SK-N-SH (cell line): ENCODE data around the gene KCNC3. TPM values are rescaled to one million over a fixed set of nuclear protein-coding genes. Genes with fewer than 3 reads are reported as not detected.
A peak's percentile ranks its signal among the peaks of the same experiment; 100 is the strongest.

Experiments
- CTCF ChIA-PET: fragments of 300-600, 350-600 bp; formaldehyde crosslinking; extraction: SDS; loops from one replicate; lab custom pipeline; 2021; lab: Yijun Ruan, JAX
- POLR2A ChIA-PET: fragments of 350-600 bp; sonication (Branson Sonifier 250); formaldehyde crosslinking; extraction: SDS; loops from one replicate; lab custom pipeline; 2020; ENCODE audit warnings: antibody characterized with exemption, inconsistent platforms; lab: Yijun Ruan, JAX
- DNase-seq: peaks from one replicate; pipeline ENCODE4 v3.0.0; 2012
- H2AFZ ChIP-seq: fragments of 200-600 bp; sonication (generic); 2 replicates; pipeline ENCODE4 v1.8.1; 2016; ENCODE audit warnings: antibody characterized with exemption, mild to moderate bottlenecking, low read depth
- H3F3A ChIP-seq: fragments of 200-600 bp; sonication (generic); replicated peaks from 2 replicates; pipeline ENCODE3; 2016; ENCODE audit warnings: antibody characterized with exemption, mild to moderate bottlenecking; ENCODE audit not compliant: insufficient read depth
- H3K27ac ChIP-seq, 2 experiments: fragments of 200-500 bp in 1 of 2; fragments of 200-600 bp in 1 of 2; sonication (Bioruptor generic) in 1 of 2; sonication (generic), shearing (Covaris generic) in 1 of 2; 2 replicates each; pipeline versions ENCODE4 v1.5.1 to v1.6.1; 2014 to 2016; ENCODE audit warnings: low read depth in 2 of 2, inconsistent platforms in 1 of 2, low read length in 1 of 2, mild to moderate bottlenecking in 1 of 2, mixed read lengths in 1 of 2
- H3K27me3 ChIP-seq: fragments of 200-600 bp; sonication (generic), shearing (Covaris generic); 2 replicates; pipeline ENCODE4 v1.6.1; 2016; ENCODE audit warnings: mixed run types; ENCODE audit not compliant: insufficient read depth
- H3K36me3 ChIP-seq, 2 experiments: fragments of 200-500 bp in 1 of 2; fragments of 200-600 bp in 1 of 2; sonication (Bioruptor generic) in 1 of 2; sonication (generic) in 1 of 2; replicated peaks in 1 of 2; 2 replicates each; pipeline versions ENCODE3 to v1.5.1; 2014 to 2016; ENCODE audit warnings: low read length in 1 of 2, mild to moderate bottlenecking in 1 of 2; ENCODE audit not compliant: insufficient read depth in 2 of 2, control insufficient read depth in 1 of 2
- H3K4me1 ChIP-seq, 2 experiments: fragments of 200-500 bp in 1 of 2; fragments of 200-600 bp in 1 of 2; sonication (Bioruptor generic) in 1 of 2; sonication (generic), shearing (Covaris generic) in 1 of 2; 2 replicates each; pipeline versions ENCODE4 v1.5.1 to v1.6.1; 2014 to 2016; ENCODE audit warnings: low read depth in 1 of 2, low read length in 1 of 2, mixed run types in 1 of 2; ENCODE audit not compliant: insufficient read depth in 2 of 2, control insufficient read depth in 1 of 2
- H3K4me2 ChIP-seq: fragments of 200-600 bp; sonication (generic), shearing (Covaris generic); 2 replicates; pipeline ENCODE4 v1.6.1; 2017; ENCODE audit warnings: mixed run types
- H3K4me3 ChIP-seq, 2 experiments: fragments of 200-500 bp in 1 of 2; fragments of 200-600 bp in 1 of 2; sonication (Bioruptor generic) in 1 of 2; sonication (generic), shearing (Covaris generic) in 1 of 2; 2 replicates each; pipeline versions ENCODE4 v1.5.1 to v1.8.1; 2014 to 2016; ENCODE audit warnings: low read depth in 2 of 2, inconsistent platforms in 1 of 2, low read length in 1 of 2, mild to moderate bottlenecking in 1 of 2, mixed read lengths in 1 of 2, moderate library complexity in 1 of 2
- H3K79me2 ChIP-seq: fragments of 200-600 bp; sonication (generic); 2 replicates; pipeline ENCODE4 v1.8.1; 2017; ENCODE audit warnings: mild to moderate bottlenecking; ENCODE audit not compliant: insufficient read depth
- H3K9ac ChIP-seq: fragments of 200-600 bp; sonication (generic); 2 replicates; pipeline ENCODE4 v1.6.1; 2017; ENCODE audit warnings: mixed run types
- H3K9me2 ChIP-seq: fragments of 200-600 bp; sonication (generic); 2 replicates; pipeline ENCODE4 v1.6.1; 2017; ENCODE audit warnings: mixed run types
- H3K9me3 ChIP-seq: fragments of 200-600 bp; sonication (generic); 2 replicates; pipeline ENCODE4 v1.6.1; 2017; ENCODE audit warnings: mixed run types, mild to moderate bottlenecking, moderate library complexity
- H4K20me1 ChIP-seq: fragments of 200-600 bp; sonication (generic); 2 replicates; pipeline ENCODE4 v1.6.1; 2017; ENCODE audit warnings: mild to moderate bottlenecking, mixed run types; ENCODE audit not compliant: insufficient read depth
- ELF1 ChIP-seq: IDR thresholded peaks from 2 replicates; pipeline ENCODE4 v1.4.0; 2012
- FOSL2 ChIP-seq: IDR thresholded peaks from 2 replicates; pipeline ENCODE4 v1.4.0; 2012; ENCODE audit warnings: low read depth, mild to moderate bottlenecking, moderate library complexity, borderline replicate concordance
- GATA2 ChIP-seq: sonication (generic); formaldehyde crosslinking; IDR thresholded peaks from 2 replicates; pipeline ENCODE4 v1.5.0; 2020; ENCODE audit warnings: mild to moderate bottlenecking, missing genetic modification reagents
- JUND ChIP-seq: IDR thresholded peaks from 2 replicates; pipeline ENCODE4 v1.4.0; 2012
- RAD21 ChIP-seq: IDR thresholded peaks from 2 replicates; pipeline ENCODE4 v1.6.1; 2012; ENCODE audit warnings: mild to moderate bottlenecking, low read length
- TAF1 ChIP-seq: IDR thresholded peaks from 2 replicates; pipeline ENCODE4 v1.6.1; 2012; ENCODE audit warnings: low read depth, mild to moderate bottlenecking, low read length, moderate library complexity, borderline replicate concordance
- TCF12 ChIP-seq: IDR thresholded peaks from 2 replicates; pipeline ENCODE4 v1.4.0; 2012
- WGBS: methylation state at CpG from one replicate; pipeline ENCODE4 v1.1.6; 2017; ENCODE audit warnings: low lambda C conversion rate; 5-methylcytosine and 5-hydroxymethylcytosine counted together
- polyA plus RNA-seq, 3 experiments: library from polyadenylated mRNA; depleted of rRNA; stranded (reverse); fragments of >200 nt; gene quantifications; 2 replicates each; pipeline ENCODE4 v1.2.3, GENCODE V29; 2012
- TF ChIP-seq, protein P1 (sequence below): IDR thresholded peaks from 2 replicates; pipeline ENCODE4 v1.4.0; 2012; ENCODE audit warnings: low read depth
- TF ChIP-seq, protein P2 (sequence below): fragments of 150-350 bp; IDR thresholded peaks from 2 replicates; pipeline ENCODE4 v1.6.1; 2017; ENCODE audit warnings: antibody characterized with exemption, low read length, low read depth, borderline replicate concordance

Gene KCNC3
- polyA plus RNA-seq, 1 of the 3 experiments (the other 2 are of a cell fraction), result 0.30 TPM

DNA sequence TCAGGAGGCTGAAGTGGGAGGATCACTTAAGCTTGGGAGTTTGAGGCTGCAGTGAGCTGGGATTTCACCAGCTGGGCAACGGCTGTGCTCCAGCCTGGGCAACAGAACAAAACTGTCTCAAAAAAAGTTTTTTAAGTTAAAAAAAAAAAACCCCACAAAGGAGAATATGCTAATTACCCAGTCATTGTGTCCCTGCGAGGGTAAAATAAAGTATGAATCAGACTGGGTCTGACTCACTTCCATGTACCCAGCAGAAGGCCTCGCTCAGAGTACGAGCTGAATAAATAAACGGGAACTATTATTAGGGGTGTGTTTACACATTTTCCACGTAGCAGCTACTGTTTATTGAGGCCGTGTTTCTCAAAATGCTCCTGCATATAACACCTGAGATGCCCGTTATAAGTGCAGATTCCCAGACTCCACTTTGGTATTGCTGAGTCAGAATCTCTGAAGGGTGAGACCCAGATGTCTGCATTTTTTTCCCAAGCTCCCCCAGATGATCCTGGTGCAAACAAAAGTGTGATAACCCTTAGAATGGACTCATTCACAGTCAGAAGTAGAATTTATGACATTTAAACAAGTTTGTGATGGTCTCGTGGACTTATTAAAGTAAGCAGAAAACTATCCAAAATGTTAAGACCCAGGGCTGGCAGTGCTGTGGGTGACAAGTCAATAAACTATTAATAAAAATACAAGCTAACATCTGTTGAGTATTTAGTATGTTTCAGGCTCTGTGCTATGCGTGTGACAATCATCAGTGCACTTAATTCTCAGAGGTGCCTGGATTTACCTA, 28.2 kb downstream of the KCNC3 start:
- Histone ChIP-seq H4K20me1 (no peaks in the 10 kb centered on the region), H3K4me3 (no peak overlapping the region), H3K27ac (no peak overlapping the region; a peak in 2 of 4 replicates), H3K4me2 (peak overlapping the region; percentile 56; the same call in 1 of the 2 replicates), H3K4me1 (no peaks in the 10 kb centered on the region), H3K27me3 (peaks cover 39% of the 10 kb centered on the region), H3K9me2 (no peaks in the 10 kb centered on the region), H3K9ac (no peak overlapping the region), H3K79me2 (no peaks in the 10 kb centered on the region), H3K36me3 (no peaks in the 10 kb centered on the region), H3F3A (no peaks in the 10 kb centered on the region), H2AFZ (peak overlapping the region; percentile 54; the same call in 1 of the 2 replicates), H3K9me3 (no peaks in the 10 kb centered on the region)
- POLR2A ChIA-PET, result no interaction called here
- TF ChIP-seq RAD21 (no peak), FOSL2 (peak; percentile 82), ELF1 (no peak), JUND (peak; percentile 56), TCF12 (peak; percentile 9), GATA2 (CRISPR knock-in tag) (no peak)
- TF ChIP-seq, protein P1, sequence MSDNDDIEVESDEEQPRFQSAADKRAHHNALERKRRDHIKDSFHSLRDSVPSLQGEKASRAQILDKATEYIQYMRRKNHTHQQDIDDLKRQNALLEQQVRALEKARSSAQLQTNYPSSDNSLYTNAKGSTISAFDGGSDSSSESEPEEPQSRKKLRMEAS, result no peak
- TF ChIP-seq, protein P2, sequence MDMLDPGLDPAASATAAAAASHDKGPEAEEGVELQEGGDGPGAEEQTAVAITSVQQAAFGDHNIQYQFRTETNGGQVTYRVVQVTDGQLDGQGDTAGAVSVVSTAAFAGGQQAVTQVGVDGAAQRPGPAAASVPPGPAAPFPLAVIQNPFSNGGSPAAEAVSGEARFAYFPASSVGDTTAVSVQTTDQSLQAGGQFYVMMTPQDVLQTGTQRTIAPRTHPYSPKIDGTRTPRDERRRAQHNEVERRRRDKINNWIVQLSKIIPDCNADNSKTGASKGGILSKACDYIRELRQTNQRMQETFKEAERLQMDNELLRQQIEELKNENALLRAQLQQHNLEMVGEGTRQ, result no peak
- DNase-seq, result no peak
- WGBS, result 5% methylated on average over 10 of the region's 10 CpGs
- CTCF ChIA-PET, result interaction anchor here (0.7 to 1.6 kb wide), 3 partner anchors 11 to 44 kb away, joined by 3 to 4 read pairs (median 3); no protein-coding TSS in a partner anchor

DNA sequence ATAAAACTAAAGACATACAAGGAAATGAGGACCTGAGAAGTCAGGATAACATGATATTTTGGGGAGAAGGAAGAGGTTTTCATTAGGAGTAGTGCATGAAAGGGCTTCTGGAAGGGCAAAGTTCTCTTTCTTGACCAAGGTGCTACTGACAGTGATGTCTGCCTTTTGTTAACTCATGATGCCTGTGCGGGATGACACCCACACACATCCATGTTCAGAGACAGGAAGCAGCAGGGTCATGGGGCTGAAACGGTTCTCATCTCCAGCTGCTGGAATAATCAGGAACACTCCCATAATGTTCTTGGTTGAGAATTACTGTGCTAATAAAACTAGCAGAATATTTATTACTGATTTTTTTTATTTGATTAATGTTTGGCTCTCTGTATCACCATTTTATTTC, 29.1 kb downstream of the KCNC3 start:
- H3K9me2 ChIP-seq, result no peaks in the 10 kb centered on the region
- TF ChIP-seq, protein P2, result no peak
- no peak for TF ChIP-seq TAF1
- no peak overlapping the region for H2AFZ ChIP-seq
- no peaks in the 10 kb centered on the region for H3K9me3 ChIP-seq
- H3K27ac ChIP-seq, result no peak overlapping the region
- no peaks in the 10 kb centered on the region for H3K79me2 ChIP-seq
- WGBS, result 0% methylated on average over 2 of the region's 2 CpGs
- CTCF ChIA-PET, result no interaction called here
- no peaks in the 10 kb centered on the region for H4K20me1 ChIP-seq
- H3K36me3 ChIP-seq, result no peaks in the 10 kb centered on the region
- peaks cover 39% of the 10 kb centered on the region for H3K27me3 ChIP-seq
- no peaks in the 10 kb centered on the region for H3F3A ChIP-seq
- POLR2A ChIA-PET, result no interaction called here
- H3K9ac ChIP-seq, result no peak overlapping the region
- DNase-seq, result no peak
- H3K4me2 ChIP-seq, result no peak overlapping the region
- no peaks in the 10 kb centered on the region for H3K4me1 ChIP-seq
- H3K4me3 ChIP-seq, result no peak overlapping the region
